HEK293 (cell line): ENCODE results near the gene RTL9.

Source experiments
- CTCF ChIP-seq: fragments of 450-650 bp; formaldehyde crosslinking; IDR thresholded peaks from 2 replicates; pipeline ENCODE4 v1.5.1; 2016; ENCODE audit warnings: missing biosample characterization, missing genetic modification characterization
- SETDB1 ChIP-seq: IDR thresholded peaks from one replicate; pipeline ENCODE4 v1.6.1; 2017; ENCODE audit warnings: mild to moderate bottlenecking, low read length, moderate library complexity, mixed read lengths; ENCODE audit not compliant: insufficient read length
- ZNF174 ChIP-seq: fragments of 450-650 bp; formaldehyde crosslinking; IDR thresholded peaks from 2 replicates; pipeline ENCODE4 v1.5.0; 2017; ENCODE audit warnings: missing biosample characterization, mild to moderate bottlenecking, missing genetic modification characterization
- ZNF768 ChIP-seq: fragments of 450-650 bp; formaldehyde crosslinking; IDR thresholded peaks from 2 replicates; pipeline ENCODE4 v1.5.1; 2018; ENCODE audit warnings: missing biosample characterization, mild to moderate bottlenecking, missing genetic modification characterization

GRCh38 chrX:110404376-110404775 lies 45.7 kb downstream of the RTL9 start:
- no peak for TF ChIP-seq CTCF (tag by site-specific recombination)
- no peak for TF ChIP-seq ZNF174 (tag by site-specific recombination)
- TF ChIP-seq SETDB1, result no peak
- no peak for TF ChIP-seq ZNF768
